SK-N-SH (cell line): Measurements from ENCODE around the gene CACNA1H. TPM values are rescaled to one million over a fixed set of nuclear protein-coding genes. Genes with fewer than 3 reads are reported as not detected.

Experiments used
- CTCF ChIA-PET: fragments of 300-600, 350-600 bp; formaldehyde crosslinking; extraction: SDS; loops from one replicate; lab custom pipeline; 2021; lab: Yijun Ruan, JAX
- POLR2A ChIA-PET: fragments of 350-600 bp; sonication (Branson Sonifier 250); formaldehyde crosslinking; extraction: SDS; loops from one replicate; lab custom pipeline; 2020; ENCODE audit warnings: antibody characterized with exemption, inconsistent platforms; lab: Yijun Ruan, JAX
- DNase-seq: peaks from one replicate; pipeline ENCODE4 v3.0.0; 2012
- H2AFZ ChIP-seq: fragments of 200-600 bp; sonication (generic); 2 replicates; pipeline ENCODE4 v1.8.1; 2016; ENCODE audit warnings: antibody characterized with exemption, mild to moderate bottlenecking, low read depth
- H3F3A ChIP-seq: fragments of 200-600 bp; sonication (generic); replicated peaks from 2 replicates; pipeline ENCODE3; 2016; ENCODE audit warnings: antibody characterized with exemption, mild to moderate bottlenecking; ENCODE audit not compliant: insufficient read depth
- H3K27ac ChIP-seq, 2 experiments: fragments of 200-500 bp in 1 of 2; fragments of 200-600 bp in 1 of 2; sonication (Bioruptor generic) in 1 of 2; sonication (generic), shearing (Covaris generic) in 1 of 2; 2 replicates each; pipeline versions ENCODE4 v1.5.1 to v1.6.1; 2014 to 2016; ENCODE audit warnings: low read depth in 2 of 2, inconsistent platforms in 1 of 2, low read length in 1 of 2, mild to moderate bottlenecking in 1 of 2, mixed read lengths in 1 of 2
- H3K27me3 ChIP-seq: fragments of 200-600 bp; sonication (generic), shearing (Covaris generic); 2 replicates; pipeline ENCODE4 v1.6.1; 2016; ENCODE audit warnings: mixed run types; ENCODE audit not compliant: insufficient read depth
- H3K36me3 ChIP-seq, 2 experiments: fragments of 200-500 bp in 1 of 2; fragments of 200-600 bp in 1 of 2; sonication (Bioruptor generic) in 1 of 2; sonication (generic) in 1 of 2; replicated peaks in 1 of 2; 2 replicates each; pipeline versions ENCODE3 to v1.5.1; 2014 to 2016; ENCODE audit warnings: low read length in 1 of 2, mild to moderate bottlenecking in 1 of 2; ENCODE audit not compliant: insufficient read depth in 2 of 2, control insufficient read depth in 1 of 2
- H3K4me1 ChIP-seq, 2 experiments: fragments of 200-500 bp in 1 of 2; fragments of 200-600 bp in 1 of 2; sonication (Bioruptor generic) in 1 of 2; sonication (generic), shearing (Covaris generic) in 1 of 2; 2 replicates each; pipeline versions ENCODE4 v1.5.1 to v1.6.1; 2014 to 2016; ENCODE audit warnings: low read depth in 1 of 2, low read length in 1 of 2, mixed run types in 1 of 2; ENCODE audit not compliant: insufficient read depth in 2 of 2, control insufficient read depth in 1 of 2
- H3K4me2 ChIP-seq: fragments of 200-600 bp; sonication (generic), shearing (Covaris generic); 2 replicates; pipeline ENCODE4 v1.6.1; 2017; ENCODE audit warnings: mixed run types
- H3K4me3 ChIP-seq, 2 experiments: fragments of 200-500 bp in 1 of 2; fragments of 200-600 bp in 1 of 2; sonication (Bioruptor generic) in 1 of 2; sonication (generic), shearing (Covaris generic) in 1 of 2; 2 replicates each; pipeline versions ENCODE4 v1.5.1 to v1.8.1; 2014 to 2016; ENCODE audit warnings: low read depth in 2 of 2, inconsistent platforms in 1 of 2, low read length in 1 of 2, mild to moderate bottlenecking in 1 of 2, mixed read lengths in 1 of 2, moderate library complexity in 1 of 2
- H3K79me2 ChIP-seq: fragments of 200-600 bp; sonication (generic); 2 replicates; pipeline ENCODE4 v1.8.1; 2017; ENCODE audit warnings: mild to moderate bottlenecking; ENCODE audit not compliant: insufficient read depth
- H3K9ac ChIP-seq: fragments of 200-600 bp; sonication (generic); 2 replicates; pipeline ENCODE4 v1.6.1; 2017; ENCODE audit warnings: mixed run types
- H3K9me2 ChIP-seq: fragments of 200-600 bp; sonication (generic); 2 replicates; pipeline ENCODE4 v1.6.1; 2017; ENCODE audit warnings: mixed run types
- H3K9me3 ChIP-seq: fragments of 200-600 bp; sonication (generic); 2 replicates; pipeline ENCODE4 v1.6.1; 2017; ENCODE audit warnings: mixed run types, mild to moderate bottlenecking, moderate library complexity
- H4K20me1 ChIP-seq: fragments of 200-600 bp; sonication (generic); 2 replicates; pipeline ENCODE4 v1.6.1; 2017; ENCODE audit warnings: mild to moderate bottlenecking, mixed run types; ENCODE audit not compliant: insufficient read depth
- CHD2 ChIP-seq: fragments of 150-350 bp; IDR thresholded peaks from 2 replicates; pipeline ENCODE4 v1.6.1; 2018; ENCODE audit warnings: low read length; ENCODE audit not compliant: partially characterized antibody
- ELF1 ChIP-seq: IDR thresholded peaks from 2 replicates; pipeline ENCODE4 v1.4.0; 2012
- FOSL2 ChIP-seq: IDR thresholded peaks from 2 replicates; pipeline ENCODE4 v1.4.0; 2012; ENCODE audit warnings: low read depth, mild to moderate bottlenecking, moderate library complexity, borderline replicate concordance
- GABPA ChIP-seq: IDR thresholded peaks from 2 replicates; pipeline ENCODE4 v1.4.0; 2012; ENCODE audit warnings: low read depth, mild to moderate bottlenecking
- MXI1 ChIP-seq: IDR thresholded peaks from 2 replicates; pipeline ENCODE4 v1.6.1; 2012; ENCODE audit warnings: mild to moderate bottlenecking, low read depth, low read length, improper control_type of control experiment
- NRF1 ChIP-seq: IDR thresholded peaks from 2 replicates; pipeline ENCODE4 v1.6.1; 2012; ENCODE audit warnings: low read depth, mild to moderate bottlenecking, low read length
- PBX3 ChIP-seq: IDR thresholded peaks from 2 replicates; pipeline ENCODE4; 2012
- POLR2AphosphoS5 ChIP-seq: IDR thresholded peaks from 2 replicates; pipeline ENCODE4 v1.6.1; 2012; ENCODE audit warnings: low read depth, low read length
- RAD21 ChIP-seq: IDR thresholded peaks from 2 replicates; pipeline ENCODE4 v1.6.1; 2012; ENCODE audit warnings: mild to moderate bottlenecking, low read length
- RCOR1 ChIP-seq: fragments of 150-350 bp; IDR thresholded peaks from 2 replicates; pipeline ENCODE4 v1.6.1; 2017; ENCODE audit warnings: antibody characterized with exemption, low read length
- SIN3A ChIP-seq: IDR thresholded peaks from 2 replicates; pipeline ENCODE4 v1.6.1; 2012; ENCODE audit warnings: low read depth, mild to moderate bottlenecking, low read length, moderate library complexity, borderline replicate concordance
- TAF1 ChIP-seq: IDR thresholded peaks from 2 replicates; pipeline ENCODE4 v1.6.1; 2012; ENCODE audit warnings: low read depth, mild to moderate bottlenecking, low read length, moderate library complexity, borderline replicate concordance
- TEAD4 ChIP-seq: IDR thresholded peaks from 2 replicates; pipeline ENCODE4 v1.4.0; 2012; ENCODE audit warnings: mild to moderate bottlenecking, borderline replicate concordance; ENCODE audit not compliant: insufficient read depth
- USF2 ChIP-seq: fragments of 150-350 bp; IDR thresholded peaks from 2 replicates; pipeline ENCODE4 v1.6.1; 2017; ENCODE audit warnings: antibody characterized with exemption, low read length, low read depth, borderline replicate concordance
- YY1 ChIP-seq: IDR thresholded peaks from 2 replicates; pipeline ENCODE4 v1.4.0; 2012; ENCODE audit warnings: low read depth, mild to moderate bottlenecking
- ZBTB33 ChIP-seq: IDR thresholded peaks from 2 replicates; pipeline ENCODE4 v1.4.0; 2012; ENCODE audit warnings: low read depth, borderline replicate concordance
- WGBS: methylation state at CpG from one replicate; pipeline ENCODE4 v1.1.6; 2017; ENCODE audit warnings: low lambda C conversion rate; 5-methylcytosine and 5-hydroxymethylcytosine counted together
- polyA plus RNA-seq, 3 experiments: library from polyadenylated mRNA; depleted of rRNA; stranded (reverse); fragments of >200 nt; gene quantifications; 2 replicates each; pipeline ENCODE4 v1.2.3, GENCODE V29; 2012
- TF ChIP-seq, protein P1 (sequence below): IDR thresholded peaks from 2 replicates; pipeline ENCODE4 v1.6.1; 2012; ENCODE audit warnings: mild to moderate bottlenecking, low read depth, low read length, moderate library complexity
- TF ChIP-seq, protein P2 (sequence below): fragments of 200-600 bp; sonication (generic); IDR thresholded peaks from 2 replicates; pipeline ENCODE4 v1.6.1; 2017; ENCODE audit warnings: antibody characterized with exemption, mild to moderate bottlenecking, moderate library complexity
- TF ChIP-seq, protein P3 (sequence below): IDR thresholded peaks from 2 replicates; pipeline ENCODE4 v1.4.0; 2012; ENCODE audit warnings: low read depth

CACNA1H gene
- polyA plus RNA-seq, 1 of the 3 experiments (the other 2 are of a cell fraction): not detected

DNA sequence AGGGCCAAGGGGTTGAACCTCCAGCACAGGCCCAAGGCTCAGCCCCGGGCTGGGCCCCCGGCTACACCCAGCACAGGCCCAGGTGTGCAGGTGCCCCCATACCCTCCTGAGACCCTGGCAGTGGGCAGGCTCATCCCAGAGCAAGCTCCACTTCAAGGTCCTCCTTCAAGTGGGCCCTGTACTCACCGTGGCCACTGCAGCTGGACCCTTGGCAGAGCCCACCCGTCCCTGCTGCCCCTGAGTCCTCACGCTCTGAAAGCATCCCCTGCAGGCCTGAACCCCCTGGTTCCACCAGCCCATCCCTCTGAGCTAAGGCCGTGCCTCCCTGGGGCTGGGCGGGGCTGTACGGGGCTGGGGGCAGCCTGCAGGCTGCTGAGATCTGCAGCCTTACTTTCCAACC lies 11.2 kb upstream of the CACNA1H start:
- Histone ChIP-seq H3K79me2 (no peaks in the 10 kb centered on the region), H4K20me1 (no peaks in the 10 kb centered on the region), H3K9ac (no peak overlapping the region), H3K27ac (no peak overlapping the region), H3F3A (no peaks in the 10 kb centered on the region), H3K4me3 (no peak overlapping the region), H3K27me3 (peaks cover 88% of the 10 kb centered on the region), H2AFZ (no peak overlapping the region), H3K36me3 (no peaks in the 10 kb centered on the region), H3K9me2 (no peaks in the 10 kb centered on the region), H3K4me1 (no peaks in the 10 kb centered on the region), H3K9me3 (no peaks in the 10 kb centered on the region), H3K4me2 (no peak overlapping the region)
- ChIA-PET POLR2A (no interaction called here), CTCF (no interaction called here)
- no peak for TF ChIP-seq YY1
- TF ChIP-seq GABPA: no peak
- TF ChIP-seq MXI1: no peak
- no peak for TF ChIP-seq NRF1
- TF ChIP-seq FOSL2: no peak
- no peak for TF ChIP-seq RAD21
- TF ChIP-seq, protein P1, sequence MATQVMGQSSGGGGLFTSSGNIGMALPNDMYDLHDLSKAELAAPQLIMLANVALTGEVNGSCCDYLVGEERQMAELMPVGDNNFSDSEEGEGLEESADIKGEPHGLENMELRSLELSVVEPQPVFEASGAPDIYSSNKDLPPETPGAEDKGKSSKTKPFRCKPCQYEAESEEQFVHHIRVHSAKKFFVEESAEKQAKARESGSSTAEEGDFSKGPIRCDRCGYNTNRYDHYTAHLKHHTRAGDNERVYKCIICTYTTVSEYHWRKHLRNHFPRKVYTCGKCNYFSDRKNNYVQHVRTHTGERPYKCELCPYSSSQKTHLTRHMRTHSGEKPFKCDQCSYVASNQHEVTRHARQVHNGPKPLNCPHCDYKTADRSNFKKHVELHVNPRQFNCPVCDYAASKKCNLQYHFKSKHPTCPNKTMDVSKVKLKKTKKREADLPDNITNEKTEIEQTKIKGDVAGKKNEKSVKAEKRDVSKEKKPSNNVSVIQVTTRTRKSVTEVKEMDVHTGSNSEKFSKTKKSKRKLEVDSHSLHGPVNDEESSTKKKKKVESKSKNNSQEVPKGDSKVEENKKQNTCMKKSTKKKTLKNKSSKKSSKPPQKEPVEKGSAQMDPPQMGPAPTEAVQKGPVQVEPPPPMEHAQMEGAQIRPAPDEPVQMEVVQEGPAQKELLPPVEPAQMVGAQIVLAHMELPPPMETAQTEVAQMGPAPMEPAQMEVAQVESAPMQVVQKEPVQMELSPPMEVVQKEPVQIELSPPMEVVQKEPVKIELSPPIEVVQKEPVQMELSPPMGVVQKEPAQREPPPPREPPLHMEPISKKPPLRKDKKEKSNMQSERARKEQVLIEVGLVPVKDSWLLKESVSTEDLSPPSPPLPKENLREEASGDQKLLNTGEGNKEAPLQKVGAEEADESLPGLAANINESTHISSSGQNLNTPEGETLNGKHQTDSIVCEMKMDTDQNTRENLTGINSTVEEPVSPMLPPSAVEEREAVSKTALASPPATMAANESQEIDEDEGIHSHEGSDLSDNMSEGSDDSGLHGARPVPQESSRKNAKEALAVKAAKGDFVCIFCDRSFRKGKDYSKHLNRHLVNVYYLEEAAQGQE: no peak
- TF ChIP-seq TAF1: no peak
- TF ChIP-seq RCOR1: no peak
- no peak for TF ChIP-seq ELF1
- TF ChIP-seq CHD2: no peak
- no peak for TF ChIP-seq PBX3
- no peak for TF ChIP-seq TEAD4
- no peak for TF ChIP-seq SIN3A
- no peak for TF ChIP-seq ZBTB33
- TF ChIP-seq POLR2AphosphoS5: no peak
- no peak for TF ChIP-seq USF2
- TF ChIP-seq, protein P2, sequence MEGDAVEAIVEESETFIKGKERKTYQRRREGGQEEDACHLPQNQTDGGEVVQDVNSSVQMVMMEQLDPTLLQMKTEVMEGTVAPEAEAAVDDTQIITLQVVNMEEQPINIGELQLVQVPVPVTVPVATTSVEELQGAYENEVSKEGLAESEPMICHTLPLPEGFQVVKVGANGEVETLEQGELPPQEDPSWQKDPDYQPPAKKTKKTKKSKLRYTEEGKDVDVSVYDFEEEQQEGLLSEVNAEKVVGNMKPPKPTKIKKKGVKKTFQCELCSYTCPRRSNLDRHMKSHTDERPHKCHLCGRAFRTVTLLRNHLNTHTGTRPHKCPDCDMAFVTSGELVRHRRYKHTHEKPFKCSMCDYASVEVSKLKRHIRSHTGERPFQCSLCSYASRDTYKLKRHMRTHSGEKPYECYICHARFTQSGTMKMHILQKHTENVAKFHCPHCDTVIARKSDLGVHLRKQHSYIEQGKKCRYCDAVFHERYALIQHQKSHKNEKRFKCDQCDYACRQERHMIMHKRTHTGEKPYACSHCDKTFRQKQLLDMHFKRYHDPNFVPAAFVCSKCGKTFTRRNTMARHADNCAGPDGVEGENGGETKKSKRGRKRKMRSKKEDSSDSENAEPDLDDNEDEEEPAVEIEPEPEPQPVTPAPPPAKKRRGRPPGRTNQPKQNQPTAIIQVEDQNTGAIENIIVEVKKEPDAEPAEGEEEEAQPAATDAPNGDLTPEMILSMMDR: no peak
- TF ChIP-seq, protein P3, sequence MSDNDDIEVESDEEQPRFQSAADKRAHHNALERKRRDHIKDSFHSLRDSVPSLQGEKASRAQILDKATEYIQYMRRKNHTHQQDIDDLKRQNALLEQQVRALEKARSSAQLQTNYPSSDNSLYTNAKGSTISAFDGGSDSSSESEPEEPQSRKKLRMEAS: no peak
- no CpG with 5 or more reads among the region's 8 CpGs for whole genome bisulfite sequencing
- no peak for DNase-seq
